Activated CD8-positive, alpha-beta T cell treated with anti-CD3 and anti-CD28 coated beads, Interleukin-2, amount 10 ng/mL, durations not matched to agents 7 days and 5 days (primary cell): ENCODE data around the gene BSN. TPM values are rescaled to one million over a fixed set of nuclear protein-coding genes. Genes with fewer than 3 reads are reported as not detected.

ENCODE experiments used
- ATAC-seq: fragments of 150-1000 bp; cut with Tn5 transposase; one replicate; pipeline ENCODE4 v1.10.0; 2021; ENCODE audit warnings: moderate library complexity
- CTCF ChIA-PET: fragments of 350-600 bp; sonication (Branson Sonifier 250); formaldehyde crosslinking; loops from one replicate; lab custom pipeline; 2021; ENCODE audit warnings: antibody characterized with exemption; lab: Charles Lee
- POLR2A ChIA-PET: fragments of 350-600 bp; sonication (Branson Sonifier 250); formaldehyde crosslinking; loops from one replicate; lab custom pipeline; 2021; ENCODE audit warnings: antibody characterized with exemption; lab: Charles Lee
- DNase-seq: peaks from one replicate; pipeline ENCODE4 v3.0.0-alpha.2; 2020
- H3K27ac Mint-ChIP-seq: one replicate; pipeline ENCODE4 v1.8.0; 2021; ENCODE audit warnings: mild to moderate bottlenecking, mixed read lengths
- H3K27me3 Mint-ChIP-seq: one replicate; pipeline ENCODE4 v1.8.0; 2021; ENCODE audit warnings: low read depth, mixed read lengths
- H3K36me3 Mint-ChIP-seq: one replicate; pipeline ENCODE4 v1.8.0; 2021; ENCODE audit warnings: low read depth, mixed read lengths
- H3K4me1 Mint-ChIP-seq: one replicate; pipeline ENCODE4 v1.8.0; 2021; ENCODE audit warnings: low read depth, mixed read lengths
- H3K4me3 Mint-ChIP-seq: one replicate; pipeline ENCODE4 v1.8.0; 2021; ENCODE audit warnings: mild to moderate bottlenecking, mixed read lengths
- H3K9me3 Mint-ChIP-seq: one replicate; pipeline ENCODE4 v1.8.0; 2022; ENCODE audit warnings: mixed read lengths; ENCODE audit not compliant: insufficient read depth
- total RNA-seq, 2 experiments: library from RNA; stranded (reverse); gene quantifications; one replicate each; pipeline ENCODE4 v1.2.3, GENCODE V29; 2021

BSN gene
- total RNA-seq, 2 experiments from 2014 or later: 0.05 to 0.34 TPM

DNA sequence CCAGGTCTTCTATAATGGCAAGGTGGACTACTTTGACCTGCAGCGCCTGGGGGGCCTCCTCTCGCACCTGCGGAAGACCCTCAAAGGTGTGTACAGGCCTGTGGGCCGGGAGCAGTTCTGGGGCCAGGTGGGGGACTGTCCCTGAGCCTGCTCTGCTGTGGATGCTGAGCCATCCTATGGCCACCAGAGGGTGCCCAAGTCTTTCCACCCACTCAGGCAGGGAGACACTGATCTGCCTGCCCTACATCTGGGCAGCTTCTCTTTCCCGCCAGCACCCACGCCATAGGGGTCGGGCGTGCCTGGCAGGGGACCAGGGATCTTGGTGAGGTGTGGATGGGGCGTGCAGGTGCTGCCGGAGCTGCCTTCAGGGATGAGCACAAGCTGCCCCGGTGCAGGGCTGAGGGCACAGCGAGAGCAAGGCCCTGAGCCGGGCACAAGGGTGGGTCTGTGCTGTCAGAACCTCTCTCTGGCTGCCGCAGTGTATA lies 149.2 kb downstream of the BSN start:
- H3K4me3 Mint-ChIP-seq: no peak overlapping the region
- no peaks in the 10 kb centered on the region for H3K27me3 Mint-ChIP-seq
- CTCF ChIA-PET: interaction anchor here (0.6 to 3.7 kb wide), 8 partner anchors 8 to 203 kb away, joined by 3 to 19 read pairs (median 7); partner anchors contain the start of gene AMIGO3
- POLR2A ChIA-PET: interaction anchor here (1.0 kb wide), 1 partner anchor 15 kb away, joined by 4 read pairs; no protein-coding TSS in a partner anchor
- H3K4me1 Mint-ChIP-seq: no peaks in the 10 kb centered on the region
- H3K27ac Mint-ChIP-seq: no peak overlapping the region
- ATAC-seq: peak; percentile 96
- no peaks in the 10 kb centered on the region for H3K9me3 Mint-ChIP-seq
- peaks cover 4% of the 10 kb centered on the region for H3K36me3 Mint-ChIP-seq
- peak; percentile 79 for DNase-seq

- ATAC-seq: no peak
- DNase-seq: no peak
- Mint-ChIP-seq H3K4me1 (no peaks in the 10 kb centered on the region), H3K27ac (no peak overlapping the region), H3K27me3 (no peaks in the 10 kb centered on the region), H3K4me3 (no peak overlapping the region), H3K9me3 (no peaks in the 10 kb centered on the region), H3K36me3 (peaks cover 4% of the 10 kb centered on the region)
- POLR2A ChIA-PET: interaction anchor here (1.0 kb wide), 1 partner anchor 15 kb away, joined by 4 read pairs; no protein-coding TSS in a partner anchor
- CTCF ChIA-PET: interaction anchor here (0.6 to 3.7 kb wide), 7 partner anchors 8 to 164 kb away, joined by 3 to 19 read pairs (median 8); partner anchors contain the start of gene AMIGO3
These were observed 149.7 kb downstream of the BSN start for GRCh38 chr3:49703956-49704355.

DNA sequence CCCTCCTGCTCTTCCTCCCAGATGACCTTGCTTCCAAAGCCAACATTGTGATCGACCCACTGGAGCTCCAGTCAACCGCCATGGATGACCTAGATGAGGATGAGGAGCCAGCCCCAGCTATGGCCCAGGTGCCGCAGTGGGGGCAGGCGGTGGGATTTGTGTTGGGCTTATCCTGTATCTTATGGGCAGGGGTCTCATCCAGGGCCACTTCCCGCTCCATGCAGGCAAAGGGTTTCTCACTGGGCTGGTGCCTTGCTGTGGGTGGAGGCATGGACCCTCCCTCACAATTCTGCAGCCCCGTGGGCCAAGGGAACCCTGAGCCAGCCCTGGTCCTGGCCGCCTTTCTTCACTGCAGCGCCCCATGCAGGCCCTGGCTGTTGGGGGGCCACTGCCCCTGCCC lies 150.4 kb downstream of the BSN start:
- H3K9me3 Mint-ChIP-seq: no peaks in the 10 kb centered on the region

GRCh38 chr3:49705390-49705960 lies 151.2 kb downstream of the BSN start:
- Mint-ChIP-seq H3K27me3 (no peaks in the 10 kb centered on the region), H3K27ac (no peak overlapping the region), H3K9me3 (no peaks in the 10 kb centered on the region), H3K4me1 (no peaks in the 10 kb centered on the region), H3K4me3 (no peak overlapping the region), H3K36me3 (peaks cover 4% of the 10 kb centered on the region)
- ChIA-PET POLR2A (interaction anchor here (0.5 kb wide), 1 partner anchor 45 kb away, joined by 3 read pairs; no protein-coding TSS in a partner anchor), CTCF (no interaction called here)
- DNase-seq (no peak), ATAC-seq (no peak)

More for the DNA sequence above, 150.4 kb downstream of the BSN start:
- Mint-ChIP-seq H3K4me3 (no peak overlapping the region), H3K27ac (no peak overlapping the region), H3K27me3 (no peaks in the 10 kb centered on the region), H3K4me1 (no peaks in the 10 kb centered on the region), H3K36me3 (peaks cover 4% of the 10 kb centered on the region)
- CTCF ChIA-PET: interaction anchor here (1.8 to 3.4 kb wide), 3 partner anchors 14 to 165 kb away, joined by 8 to 11 read pairs (median 10); partner anchors contain the start of gene AMIGO3
- POLR2A ChIA-PET: no interaction called here
- ATAC-seq (no peak), DNase-seq (no peak)

DNA sequence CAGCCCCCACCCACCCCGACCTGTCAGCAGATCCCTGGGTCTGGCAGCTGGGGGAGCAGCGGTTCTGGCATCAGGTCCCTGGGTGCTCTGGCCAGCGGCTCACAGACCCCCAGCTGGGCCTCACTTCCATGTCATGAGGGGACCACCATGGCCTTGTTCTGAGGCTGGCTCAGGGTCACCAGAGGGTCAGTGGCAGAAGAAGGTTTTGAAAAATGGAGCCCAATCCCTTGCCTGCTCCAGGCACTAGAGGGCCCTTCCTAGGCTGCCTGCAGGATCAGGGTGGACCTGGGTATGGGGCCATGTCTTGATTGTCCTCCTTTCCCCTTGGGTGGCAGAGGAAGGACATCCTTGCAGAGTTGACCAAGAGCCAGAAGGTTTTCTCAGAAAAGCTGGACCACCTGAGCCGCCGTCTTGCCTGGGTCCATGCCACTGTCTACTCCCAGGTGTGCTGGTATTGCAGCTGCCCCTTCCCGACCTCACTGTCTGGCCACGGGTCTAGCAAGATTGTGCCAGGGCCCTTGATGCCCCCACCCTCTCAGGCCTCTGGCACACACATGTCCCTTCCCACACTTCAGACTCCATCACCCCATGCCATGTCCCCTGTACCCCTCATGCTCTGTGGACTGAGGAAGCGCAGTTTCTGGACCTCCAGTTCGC lies 152.3 kb downstream of the BSN start:
- ChIA-PET POLR2A (no interaction called here), CTCF (no interaction called here)
- no peak for DNase-seq

GRCh38 chr3:49707113-49707480 lies 152.8 kb downstream of the BSN start:
- POLR2A ChIA-PET: no interaction called here
- H3K27ac Mint-ChIP-seq: no peak overlapping the region
- H3K4me3 Mint-ChIP-seq: no peak overlapping the region
- ATAC-seq (no peak), DNase-seq (no peak)
- CTCF ChIA-PET: no interaction called here
- no peaks in the 10 kb centered on the region for H3K9me3 Mint-ChIP-seq
- H3K4me1 Mint-ChIP-seq: peaks cover 16% of the 10 kb centered on the region
- H3K27me3 Mint-ChIP-seq: no peaks in the 10 kb centered on the region
- H3K36me3 Mint-ChIP-seq: peaks cover 7% of the 10 kb centered on the region

More for the DNA sequence above, 152.3 kb downstream of the BSN start:
- Mint-ChIP-seq H3K27ac (no peak overlapping the region), H3K4me3 (no peak overlapping the region), H3K27me3 (no peaks in the 10 kb centered on the region), H3K36me3 (peaks cover 7% of the 10 kb centered on the region), H3K9me3 (no peaks in the 10 kb centered on the region), H3K4me1 (peaks cover 11% of the 10 kb centered on the region)
- ATAC-seq: no peak

DNA sequence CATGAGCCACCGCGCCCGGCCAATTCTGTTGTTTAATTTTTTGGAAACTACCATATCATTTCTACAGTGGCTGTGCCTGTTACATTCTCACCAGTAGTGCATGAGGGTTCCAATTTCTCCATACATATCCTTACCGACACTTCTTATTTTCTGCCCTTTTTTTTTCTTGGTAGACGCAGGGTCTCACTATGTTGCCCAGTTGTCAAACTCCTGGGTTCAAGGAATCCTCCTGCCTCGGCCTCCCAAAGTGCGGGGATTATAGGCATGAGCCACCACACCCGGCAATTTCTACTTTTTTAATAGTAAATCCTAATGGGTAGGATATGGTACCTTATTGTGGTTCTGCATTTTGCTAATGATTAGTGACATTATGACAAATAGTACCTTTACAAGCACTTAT lies 155.6 kb downstream of the BSN start:
- ChIA-PET CTCF (no interaction called here), POLR2A (no interaction called here)

DNA sequence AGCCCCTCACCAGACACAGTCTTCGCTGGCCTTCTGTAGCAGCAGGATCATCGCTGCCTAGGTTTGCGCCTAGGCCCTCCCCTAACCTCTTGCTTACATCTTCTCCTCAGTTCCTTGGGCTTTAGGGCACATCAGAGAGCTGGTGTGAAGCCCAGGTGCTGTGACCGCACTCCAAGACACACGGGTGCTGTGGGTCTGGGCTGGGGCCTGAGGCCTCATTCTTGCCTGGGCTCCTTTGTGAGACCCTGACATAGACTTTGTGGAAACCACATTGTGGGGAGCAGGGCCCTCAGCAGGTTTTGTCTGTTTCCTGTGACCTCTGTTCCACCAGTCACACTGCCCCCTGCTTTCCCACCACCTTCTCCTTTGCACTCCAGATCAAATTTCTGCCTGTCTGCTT lies 157.2 kb downstream of the BSN start:
- ATAC-seq: peak; percentile 36
- ChIA-PET CTCF (interaction anchor here (1.3 to 3.1 kb wide), 2 partner anchors 9 to 128 kb away, joined by 4 to 19 read pairs; no protein-coding TSS in a partner anchor), POLR2A (interaction anchor here (0.8 kb wide), 1 partner anchor 11 kb away, joined by 4 read pairs; no protein-coding TSS in a partner anchor)
- peak; percentile 38 for DNase-seq
- Mint-ChIP-seq H3K4me1 (peaks cover 31% of the 10 kb centered on the region), H3K27ac (peak overlapping the region; percentile 74), H3K27me3 (no peaks in the 10 kb centered on the region), H3K36me3 (peaks cover 3% of the 10 kb centered on the region), H3K4me3 (no peak overlapping the region), H3K9me3 (no peaks in the 10 kb centered on the region)

More for the DNA sequence above, 155.6 kb downstream of the BSN start:
- H3K36me3 Mint-ChIP-seq: peaks cover 3% of the 10 kb centered on the region
- no peak overlapping the region for H3K27ac Mint-ChIP-seq
- peaks cover 31% of the 10 kb centered on the region for H3K4me1 Mint-ChIP-seq
- H3K4me3 Mint-ChIP-seq: no peak overlapping the region
- no peak for ATAC-seq
- H3K9me3 Mint-ChIP-seq: no peaks in the 10 kb centered on the region
- H3K27me3 Mint-ChIP-seq: no peaks in the 10 kb centered on the region
- DNase-seq: no peak

GRCh38 chr3:49712166-49712565 lies 157.9 kb downstream of the BSN start:
- Mint-ChIP-seq H3K9me3 (no peaks in the 10 kb centered on the region), H3K4me1 (peaks cover 31% of the 10 kb centered on the region), H3K27me3 (no peaks in the 10 kb centered on the region), H3K4me3 (no peak overlapping the region), H3K27ac (peak overlapping the region; percentile 27), H3K36me3 (peaks cover 3% of the 10 kb centered on the region)
- ChIA-PET CTCF (interaction anchor here (1.4 to 3.1 kb wide), 3 partner anchors 10 to 173 kb away, joined by 3 to 19 read pairs (median 4); no protein-coding TSS in a partner anchor), POLR2A (interaction anchor here (0.8 to 1.6 kb wide), 4 partner anchors 9 to 74 kb away, joined by 3 to 13 read pairs (median 4); partner anchors contain the start of genes GMPPB and IP6K1)
- ATAC-seq (no peak), DNase-seq (no peak)

GRCh38 chr3:49712631-49713317 lies 158.5 kb downstream of the BSN start:
- Mint-ChIP-seq H3K27me3 (no peaks in the 10 kb centered on the region), H3K4me3 (no peak overlapping the region), H3K27ac (peak overlapping the region; percentile 72), H3K36me3 (peaks cover 3% of the 10 kb centered on the region), H3K9me3 (no peaks in the 10 kb centered on the region), H3K4me1 (peaks cover 31% of the 10 kb centered on the region)
- DNase-seq: peak; percentile 60
- ATAC-seq: peak; percentile 39
- CTCF ChIA-PET: interaction anchor here (1.4 to 3.1 kb wide), 3 partner anchors 11 to 173 kb away, joined by 3 to 19 read pairs (median 4); no protein-coding TSS in a partner anchor
- POLR2A ChIA-PET: interaction anchor here (1.1 to 1.6 kb wide), 3 partner anchors 8 to 73 kb away, joined by 3 to 13 read pairs (median 4); partner anchors contain the start of genes GMPPB and IP6K1
